Hippocampal formation (tissue), 2 donors: ENCODE results near the gene DIS3L2.
"Not testable (repeated sequence)": the region's sequence is repeated elsewhere in the genome, so short reads cannot be mapped to it uniquely, and the experiment has no call there.

Source experiments
- DNase-seq, 2 donors: peaks; one replicate each; lab custom pipeline; 2025; lab: John Stamatoyannopoulos, UW

Gene DIS3L2

DNA sequence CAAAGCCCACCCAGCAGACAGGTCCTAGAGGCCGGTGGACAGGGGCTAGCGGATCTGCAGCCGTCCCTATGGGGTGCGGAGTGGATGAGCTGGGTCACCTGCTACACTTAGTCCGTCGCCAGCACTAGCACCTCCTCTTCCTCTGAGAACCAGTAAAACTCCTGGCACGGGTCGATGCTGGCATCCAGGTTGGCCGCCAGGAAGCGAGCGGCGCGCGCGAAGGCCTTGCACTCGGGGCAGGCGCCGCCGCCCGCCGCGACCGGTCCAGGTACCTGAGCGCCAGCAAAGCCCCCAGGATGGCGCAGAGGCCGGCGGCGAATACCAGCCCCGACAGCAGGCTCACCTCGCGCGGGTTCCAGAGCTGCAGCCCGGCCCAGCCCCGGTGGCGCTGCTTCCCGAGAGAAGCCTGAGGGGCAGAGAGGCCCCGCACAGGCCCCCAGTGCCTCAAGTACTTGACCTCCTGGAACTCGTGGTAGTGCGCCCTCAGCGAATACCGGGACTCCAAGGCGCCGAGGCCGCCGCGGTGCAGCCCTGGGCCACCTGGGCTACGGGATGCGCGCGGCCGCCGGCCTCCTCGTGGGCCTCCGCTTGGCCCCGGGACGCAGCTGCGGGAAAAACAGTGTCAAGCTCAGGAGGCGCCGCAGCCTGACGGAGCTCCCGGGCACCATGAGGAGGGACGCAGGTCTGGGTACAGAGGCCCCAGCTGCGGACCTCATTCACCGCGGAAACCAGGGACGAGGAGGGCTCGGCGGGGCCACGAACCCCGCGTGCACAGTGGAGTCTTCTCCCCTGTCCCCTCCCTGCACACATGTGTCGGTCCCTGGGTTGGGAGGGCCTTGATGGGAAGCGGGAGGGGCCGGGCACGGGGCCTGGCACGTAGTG is 389.5 kb downstream of the DIS3L2 start:
- no peak for DNase-seq

- no peak for DNase-seq
These were observed 390.4 kb downstream of the DIS3L2 start for GRCh38 chr2:232351686-232352510.

GRCh38 chr2:232352511-232353091 is 391.1 kb downstream of the DIS3L2 start:
- DNase-seq: no peak

- no peak for DNase-seq
These were observed 391.6 kb downstream of the DIS3L2 start for GRCh38 chr2:232353096-232353495.

DNA sequence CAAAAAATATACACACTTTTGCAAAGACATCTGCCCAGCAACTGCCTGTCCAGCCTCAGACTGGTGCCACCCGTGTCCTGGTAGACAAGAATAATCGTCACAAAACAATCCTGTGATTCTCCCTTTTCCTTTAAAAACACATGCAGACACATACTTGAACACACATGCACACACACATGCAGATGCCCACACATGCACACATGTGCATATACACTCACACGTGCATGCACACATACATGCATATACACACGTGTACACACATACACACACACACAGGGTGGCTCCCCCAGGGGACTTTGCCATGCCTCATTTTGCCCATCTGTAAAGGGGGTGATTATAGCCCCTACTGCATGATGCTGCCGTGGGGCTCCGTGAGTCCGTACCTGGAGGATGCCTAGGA is 392.1 kb downstream of the DIS3L2 start:
- no peak for DNase-seq

DNA sequence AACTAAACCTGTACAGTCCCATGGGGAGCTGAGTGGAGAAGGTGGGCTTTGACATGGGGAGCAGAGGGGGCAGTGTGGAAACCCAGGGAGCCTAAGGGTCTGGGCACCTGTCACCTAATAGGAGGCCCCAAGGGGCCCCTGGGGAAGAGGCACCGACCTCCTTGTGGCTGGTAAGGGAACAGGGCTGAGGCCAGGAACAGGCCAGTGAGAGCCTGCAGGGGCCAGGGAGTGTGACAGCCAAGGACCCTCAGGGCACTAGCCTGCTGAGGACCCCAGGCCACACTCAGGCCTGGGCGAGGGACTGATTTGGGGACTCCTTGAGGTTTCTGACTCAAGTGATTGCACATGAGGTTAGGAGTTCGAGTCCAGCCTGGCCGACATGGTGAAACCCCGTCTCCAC is 392.6 kb downstream of the DIS3L2 start:
- no peak for DNase-seq

DNA sequence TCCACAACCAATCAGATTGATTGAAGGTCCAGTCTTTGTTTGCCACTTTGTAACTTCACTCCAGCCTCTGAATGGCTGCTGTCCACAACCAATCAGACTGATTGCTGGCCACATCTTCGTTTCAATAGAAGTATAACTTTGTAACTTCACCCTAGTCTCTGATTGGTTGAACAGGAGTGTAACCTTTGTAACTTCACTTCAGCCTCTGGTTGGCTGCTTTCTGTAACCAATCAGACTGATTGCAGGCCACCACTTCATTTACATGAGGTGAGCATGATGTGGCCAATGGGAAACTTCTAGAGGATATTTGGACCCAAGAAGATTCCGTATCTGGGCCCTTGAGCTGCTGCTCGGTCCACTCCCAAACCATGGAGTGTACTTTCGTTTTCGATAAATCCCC is 400.1 kb downstream of the DIS3L2 start:
- no peak for DNase-seq

DNA sequence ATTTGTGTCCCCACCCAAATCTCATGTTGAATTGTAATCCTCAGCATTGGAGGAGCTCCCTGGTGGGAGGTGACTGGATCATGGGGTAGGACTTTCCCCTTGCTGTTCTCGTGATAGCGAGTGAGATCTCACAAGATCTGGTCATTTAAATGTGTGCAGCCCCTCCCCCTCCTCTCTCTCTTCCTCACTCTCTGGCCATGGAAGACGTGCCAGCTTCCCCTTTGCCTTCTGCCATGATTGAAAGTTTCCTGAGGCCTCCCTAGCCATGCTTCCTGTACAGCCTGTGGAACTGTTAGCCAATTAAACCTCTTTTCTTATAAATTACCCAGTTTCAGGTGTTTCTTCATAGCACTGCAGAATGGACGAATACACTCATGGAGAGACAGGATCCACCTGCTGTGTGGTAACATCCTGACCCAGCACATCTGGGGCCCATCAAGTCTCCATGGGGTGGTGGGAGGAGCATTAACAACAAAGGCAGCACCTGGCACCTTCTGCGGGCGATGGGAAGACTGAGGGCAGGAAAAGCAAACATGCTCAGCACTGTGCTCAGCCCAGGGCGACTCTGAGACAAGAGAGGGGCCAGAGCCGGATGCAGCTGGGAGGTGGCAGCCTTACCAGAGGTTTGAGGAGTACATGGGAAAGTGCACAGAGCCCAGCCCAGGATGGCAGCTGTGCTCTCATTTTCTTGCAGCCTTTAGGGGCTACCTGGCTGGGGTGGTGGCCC is 400.8 kb downstream of the DIS3L2 start:
- DNase-seq: no peak

- not testable (repeated sequence) for DNase-seq
These were observed 401.7 kb downstream of the DIS3L2 start for GRCh38 chr2:232363064-232363783.

DNA sequence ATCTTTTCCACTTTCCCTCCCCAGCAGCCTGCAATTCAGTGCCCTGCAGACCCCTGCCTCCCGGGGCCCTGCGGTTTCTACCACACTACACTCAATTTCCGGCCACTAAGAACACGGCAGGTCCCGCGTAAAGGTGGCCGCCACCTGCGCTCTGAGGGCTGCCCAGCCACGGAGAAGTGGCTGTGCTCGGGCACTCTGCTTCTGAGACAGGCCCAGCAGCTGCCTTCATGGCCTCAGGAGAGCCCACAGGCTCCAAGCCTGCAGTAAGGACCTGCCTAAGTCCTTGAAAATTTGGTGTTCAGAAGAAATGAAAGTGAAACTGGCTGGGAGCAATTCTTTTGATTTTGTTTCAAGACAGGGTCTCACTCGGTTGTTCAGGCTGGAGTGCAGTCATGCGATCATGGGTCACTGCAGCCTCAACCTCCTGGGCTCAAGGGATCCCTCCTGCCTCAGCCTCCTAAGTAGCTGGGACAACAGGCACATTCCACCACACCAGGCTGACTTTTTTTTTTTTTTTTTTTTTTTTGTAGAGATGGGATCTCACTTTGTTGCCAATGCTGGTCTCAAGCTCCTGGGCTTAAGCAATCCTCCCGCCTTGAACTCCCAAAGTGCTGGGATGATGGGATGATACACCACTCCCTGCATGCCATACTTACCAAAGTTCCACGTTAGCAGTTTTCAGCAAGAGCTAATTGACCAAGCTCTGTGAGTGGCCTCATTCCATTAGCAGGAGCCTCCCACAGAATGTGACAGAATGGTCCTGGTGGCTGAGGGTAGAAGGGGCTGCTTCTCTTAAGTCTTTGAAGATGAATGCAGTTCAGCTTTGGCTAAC is 402.5 kb downstream of the DIS3L2 start:
- no peak for DNase-seq

DNA sequence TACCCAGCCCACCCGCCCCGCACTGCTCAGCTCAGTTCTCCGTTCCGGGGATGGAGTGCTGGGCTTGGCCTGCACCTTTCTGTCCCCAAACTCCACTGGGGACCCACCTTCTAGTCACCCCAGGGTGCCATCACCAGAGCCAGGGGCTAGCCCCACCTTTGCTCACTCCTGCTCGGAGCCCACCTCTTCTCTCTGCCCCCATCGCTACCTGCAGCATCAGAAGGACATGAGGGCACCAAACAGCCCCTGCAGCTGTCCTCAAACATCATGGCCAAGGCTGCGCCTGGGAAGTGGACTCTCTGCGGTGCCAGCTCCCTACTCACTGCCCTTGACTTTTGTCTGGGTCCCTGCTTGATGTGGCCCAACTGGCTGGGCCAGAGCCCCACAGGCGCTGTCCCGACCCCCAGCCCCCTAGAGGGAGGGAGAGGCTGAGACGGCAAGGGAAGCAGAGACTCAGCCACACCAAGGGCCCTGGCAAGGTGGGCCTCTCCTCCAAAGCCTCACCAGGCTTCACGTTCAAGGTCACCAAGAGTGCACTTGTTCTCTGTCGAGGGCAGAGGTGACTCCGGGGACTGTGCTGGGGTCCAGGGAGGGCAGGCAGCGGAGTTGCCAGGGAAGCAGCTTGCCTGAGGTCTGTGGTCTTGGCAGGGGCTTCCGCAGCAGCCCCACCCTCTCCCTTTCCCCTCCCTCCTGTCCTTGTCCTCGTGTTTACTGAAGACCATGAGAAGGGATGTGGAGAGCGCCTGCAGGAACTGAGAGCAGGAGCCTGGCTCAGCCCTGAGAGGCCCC is 403.5 kb downstream of the DIS3L2 start:
- DNase-seq: not testable (repeated sequence)

DNA sequence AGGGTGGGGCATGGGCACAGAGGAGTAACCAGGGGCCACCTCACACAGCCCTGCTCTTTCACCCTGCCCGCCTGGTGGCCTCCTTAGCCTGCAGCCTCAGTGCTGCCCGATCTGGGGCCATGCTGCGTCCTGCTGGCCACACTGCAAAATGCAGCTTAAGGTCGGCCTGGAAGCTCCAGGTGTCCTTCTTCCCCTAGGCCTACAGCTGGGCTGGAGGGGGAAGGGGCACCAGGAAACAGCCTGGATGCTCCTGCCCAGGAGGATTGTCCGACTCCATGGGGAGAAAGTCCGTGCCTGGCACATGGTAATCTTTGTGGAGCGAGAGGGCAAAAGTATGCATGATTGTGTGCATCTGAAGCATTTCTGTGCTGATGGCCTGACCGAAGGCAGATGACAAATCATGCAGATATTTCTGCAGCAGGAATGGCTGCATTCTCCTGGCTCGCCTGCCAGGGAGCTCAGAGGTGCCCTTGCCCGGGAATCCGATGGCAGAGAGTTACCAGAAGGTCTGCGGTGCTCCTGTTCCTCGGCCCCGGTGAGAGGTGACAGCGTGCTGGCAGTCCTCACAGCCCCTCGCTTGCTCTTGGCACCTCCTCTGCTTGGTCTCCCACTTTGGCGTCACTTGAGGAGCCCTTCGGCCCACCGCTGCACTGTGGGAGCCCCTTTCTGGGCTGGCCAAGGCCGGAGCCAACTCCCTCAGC is 404.3 kb downstream of the DIS3L2 start:
- no peak for DNase-seq

GRCh38 chr2:232366461-232366860 is 404.9 kb downstream of the DIS3L2 start:
- DNase-seq: not testable (repeated sequence)

DNA sequence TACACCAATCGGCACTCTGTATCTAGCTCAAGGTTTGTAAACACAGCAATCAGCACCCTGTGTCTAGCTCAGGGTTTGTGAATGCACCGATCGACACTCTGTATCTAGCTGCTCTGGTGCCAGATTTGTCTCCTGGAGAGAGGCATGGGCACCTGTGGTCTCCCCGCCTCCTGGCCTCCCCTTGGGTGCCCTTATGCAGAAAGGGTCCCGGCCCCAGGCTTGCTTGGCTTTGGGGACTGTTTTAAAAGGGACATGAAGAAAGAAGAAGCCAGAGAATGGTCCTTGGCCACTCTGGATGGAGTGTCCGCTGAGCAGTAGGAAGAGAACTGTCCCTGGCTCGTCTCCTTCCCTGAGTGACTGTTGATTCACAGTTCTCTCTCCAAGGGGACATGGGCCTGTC is 405.5 kb downstream of the DIS3L2 start:
- no peak for DNase-seq

DNA sequence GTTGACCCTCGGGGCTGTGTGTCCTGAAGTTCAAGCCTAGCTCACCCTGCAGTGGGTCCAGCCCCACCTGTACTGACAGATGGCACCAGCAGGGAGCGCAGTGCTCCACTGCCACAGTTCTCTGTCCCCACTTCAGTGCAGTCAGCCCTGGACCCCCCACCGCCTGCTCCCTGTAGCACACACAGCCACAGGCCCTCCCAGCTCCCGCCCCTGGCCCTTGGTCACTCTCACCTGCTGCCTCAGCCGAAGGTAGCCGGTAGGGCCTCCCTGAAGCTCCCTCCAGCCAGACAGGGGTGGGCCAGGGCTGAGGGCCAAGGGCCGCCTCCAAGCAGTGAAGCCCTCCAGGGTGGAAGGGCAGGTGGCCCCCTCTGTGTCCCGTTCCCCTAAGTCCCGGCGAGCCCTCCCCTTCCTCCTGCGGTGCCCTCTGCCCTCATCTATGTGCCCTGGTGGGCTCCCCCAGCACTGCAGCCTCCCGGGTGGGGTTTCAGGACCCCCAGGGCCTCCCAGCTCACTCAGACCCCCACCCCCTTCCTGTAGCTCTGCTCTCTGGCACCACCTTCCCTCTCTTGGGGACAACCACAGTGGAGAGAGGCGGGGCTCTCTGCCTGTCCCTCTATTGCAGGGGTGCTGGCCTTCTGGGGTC is 406.2 kb downstream of the DIS3L2 start:
- DNase-seq: no peak

DNA sequence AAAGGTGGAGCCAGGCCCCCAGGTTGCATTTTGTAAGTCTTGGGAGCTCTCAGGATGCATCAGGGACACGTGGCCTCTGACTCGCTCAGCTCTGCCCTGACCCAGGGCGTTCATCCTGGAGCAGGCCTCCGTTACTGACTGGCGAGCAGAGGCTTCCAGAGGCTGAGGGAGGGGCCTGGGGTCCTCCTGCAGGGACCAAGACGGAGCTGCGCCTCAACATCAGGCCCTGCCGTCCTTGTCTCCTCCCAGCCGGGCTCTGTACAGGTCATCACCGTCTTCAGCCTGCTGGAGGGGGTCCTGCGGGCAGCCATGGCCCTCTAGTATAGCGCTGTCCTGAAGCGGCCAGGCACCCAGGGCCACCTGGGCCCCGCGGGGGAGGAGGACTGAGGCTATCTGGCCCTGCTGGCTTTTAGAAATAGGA is 406.8 kb downstream of the DIS3L2 start:
- DNase-seq: no peak

- no peak for DNase-seq
These were observed 407.8 kb downstream of the DIS3L2 start for GRCh38 chr2:232369126-232369951.
